Measurements from ENCODE around the gene HOXD8. TPM values are rescaled to one million over a fixed set of nuclear protein-coding genes. Genes with fewer than 3 reads are reported as not detected.

Gene HOXD8
- total RNA-seq, 1 donor from 2014 or later = not detected

GRCh38 chr2:176102309-176102866, 27.1 kb upstream of the HOXD8 start:
- no peak for TF ChIP-seq CTCF (IDR thresholded peaks at IDR 0.05; ENCODE audit: unreplicated experiment)
- no peaks in the 10 kb centered on the region for H3K36me3 Mint-ChIP-seq (ENCODE audit: insufficient read depth)
- DNase-seq (ENCODE audit: low spot score, unreplicated experiment) = no peak
- H3K27ac Mint-ChIP-seq = no peak overlapping the region
- H3K4me3 Mint-ChIP-seq (ENCODE audit: low read depth) = no peak overlapping the region
- H3K27me3 Mint-ChIP-seq = peaks cover 93% of the 10 kb centered on the region
- H3K4me1 Mint-ChIP-seq (ENCODE audit: low read depth) = peaks cover 7% of the 10 kb centered on the region
- no peaks in the 10 kb centered on the region for H3K9me3 Mint-ChIP-seq (ENCODE audit: low read depth)

- Mint-ChIP-seq H3K4me1 (ENCODE audit: low read depth) (peaks cover 3% of the 10 kb centered on the region), H3K27me3 (peaks cover 87% of the 10 kb centered on the region), H3K4me3 (ENCODE audit: low read depth) (no peak overlapping the region), H3K36me3 (ENCODE audit: insufficient read depth) (no peaks in the 10 kb centered on the region), H3K9me3 (ENCODE audit: low read depth) (no peaks in the 10 kb centered on the region), H3K27ac (no peak overlapping the region)
- DNase-seq (ENCODE audit: low spot score, unreplicated experiment) = no peak
- no peak for TF ChIP-seq CTCF (IDR thresholded peaks at IDR 0.05; ENCODE audit: unreplicated experiment)
Measured at GRCh38 chr2:176103194-176103593, 26.3 kb upstream of the HOXD8 start.

GRCh38 chr2:176103742-176104315, 25.7 kb upstream of the HOXD8 start:
- Mint-ChIP-seq H3K27ac (no peak overlapping the region), H3K4me1 (ENCODE audit: low read depth) (peaks cover 3% of the 10 kb centered on the region), H3K9me3 (ENCODE audit: low read depth) (no peaks in the 10 kb centered on the region), H3K27me3 (peaks cover 88% of the 10 kb centered on the region), H3K4me3 (ENCODE audit: low read depth) (no peak overlapping the region), H3K36me3 (ENCODE audit: insufficient read depth) (no peaks in the 10 kb centered on the region)
- no peak for DNase-seq (ENCODE audit: low spot score, unreplicated experiment)
- no peak for TF ChIP-seq CTCF (IDR thresholded peaks at IDR 0.05; ENCODE audit: unreplicated experiment)

- H3K4me3 Mint-ChIP-seq (ENCODE audit: low read depth) = no peak overlapping the region
- H3K27me3 Mint-ChIP-seq = peaks cover 88% of the 10 kb centered on the region
- H3K4me1 Mint-ChIP-seq (ENCODE audit: low read depth) = peaks cover 3% of the 10 kb centered on the region
- TF ChIP-seq CTCF (IDR thresholded peaks at IDR 0.05; ENCODE audit: unreplicated experiment) = no peak
- DNase-seq (ENCODE audit: low spot score, unreplicated experiment) = no peak
- H3K9me3 Mint-ChIP-seq (ENCODE audit: low read depth) = no peaks in the 10 kb centered on the region
- no peaks in the 10 kb centered on the region for H3K36me3 Mint-ChIP-seq (ENCODE audit: insufficient read depth)
- peak overlapping the region; percentile 38 for H3K27ac Mint-ChIP-seq
Measured at GRCh38 chr2:176104316-176105077, 25.0 kb upstream of the HOXD8 start.

GRCh38 chr2:176105078-176105729, 24.3 kb upstream of the HOXD8 start:
- H3K4me3 Mint-ChIP-seq (ENCODE audit: low read depth) = no peak overlapping the region
- peaks cover 3% of the 10 kb centered on the region for H3K4me1 Mint-ChIP-seq (ENCODE audit: low read depth)
- no peaks in the 10 kb centered on the region for H3K36me3 Mint-ChIP-seq (ENCODE audit: insufficient read depth)
- no peaks in the 10 kb centered on the region for H3K9me3 Mint-ChIP-seq (ENCODE audit: low read depth)
- TF ChIP-seq CTCF (IDR thresholded peaks at IDR 0.05; ENCODE audit: unreplicated experiment) = no peak
- DNase-seq (ENCODE audit: low spot score, unreplicated experiment) = no peak
- peaks cover 90% of the 10 kb centered on the region for H3K27me3 Mint-ChIP-seq
- peak overlapping the region; percentile 38 for H3K27ac Mint-ChIP-seq

Data from progenitor cell of endocrine pancreas (in vitro differentiated cells).